ENCODE data around the gene FIZ1.

The FIZ1 gene

GRCh38 chr19:55592391-55593090 is 6.8 kb downstream of the FIZ1 start:
- no peak for TF ChIP-seq CTCF (IDR thresholded peaks at IDR 0.05; ENCODE audit: insufficient read depth, low read length, poor library complexity, severe bottlenecking)
- no peak overlapping the region for H3K4me3 ChIP-seq (replicated peaks; ENCODE audit: low read depth, low read length)
- DNase-seq (ENCODE audit: extremely low read depth, insufficient read length), result no peak
- H3K27me3 ChIP-seq (replicated peaks; ENCODE audit: control insufficient read depth, insufficient read depth, low read length), result no peaks in the 10 kb centered on the region
- H3K36me3 ChIP-seq (ENCODE audit: control insufficient read depth, insufficient read depth, low read length), result peaks cover 14% of the 10 kb centered on the region

- Histone ChIP-seq H3K36me3 (ENCODE audit: control insufficient read depth, insufficient read depth, low read length) (peaks cover 11% of the 10 kb centered on the region), H3K4me3 (replicated peaks; ENCODE audit: low read depth, low read length) (no peak overlapping the region), H3K27me3 (replicated peaks; ENCODE audit: control insufficient read depth, insufficient read depth, low read length) (no peaks in the 10 kb centered on the region)
- no peak for TF ChIP-seq CTCF (IDR thresholded peaks at IDR 0.05; ENCODE audit: insufficient read depth, low read length, poor library complexity, severe bottlenecking)
- no peak for DNase-seq (ENCODE audit: extremely low read depth, insufficient read length)
These were observed 7.8 kb downstream of the FIZ1 start for GRCh38 chr19:55591555-55591954.

- no peak for DNase-seq (ENCODE audit: extremely low read depth, insufficient read length)
- no peaks in the 10 kb centered on the region for H3K27me3 ChIP-seq (replicated peaks; ENCODE audit: control insufficient read depth, insufficient read depth, low read length)
- no peak overlapping the region for H3K4me3 ChIP-seq (replicated peaks; ENCODE audit: low read depth, low read length)
- TF ChIP-seq CTCF (IDR thresholded peaks at IDR 0.05; ENCODE audit: insufficient read depth, low read length, poor library complexity, severe bottlenecking), result no peak
- peaks cover 7% of the 10 kb centered on the region for H3K36me3 ChIP-seq (ENCODE audit: control insufficient read depth, insufficient read depth, low read length)
These were observed 8.7 kb downstream of the FIZ1 start for GRCh38 chr19:55590617-55591016.

- Histone ChIP-seq H3K4me3 (replicated peaks; ENCODE audit: low read depth, low read length) (no peak overlapping the region), H3K27me3 (replicated peaks; ENCODE audit: control insufficient read depth, insufficient read depth, low read length) (no peaks in the 10 kb centered on the region), H3K36me3 (ENCODE audit: control insufficient read depth, insufficient read depth, low read length) (peaks cover 7% of the 10 kb centered on the region)
- DNase-seq (ENCODE audit: extremely low read depth, insufficient read length), result no peak
- TF ChIP-seq CTCF (IDR thresholded peaks at IDR 0.05; ENCODE audit: insufficient read depth, low read length, poor library complexity, severe bottlenecking), result no peak
These were observed 9.2 kb downstream of the FIZ1 start for GRCh38 chr19:55590109-55590508.

- TF ChIP-seq CTCF (IDR thresholded peaks at IDR 0.05; ENCODE audit: insufficient read depth, low read length, poor library complexity, severe bottlenecking), result no peak
- Histone ChIP-seq H3K4me3 (replicated peaks; ENCODE audit: low read depth, low read length) (no peak overlapping the region), H3K36me3 (ENCODE audit: control insufficient read depth, insufficient read depth, low read length) (peaks cover 5% of the 10 kb centered on the region), H3K27me3 (replicated peaks; ENCODE audit: control insufficient read depth, insufficient read depth, low read length) (no peaks in the 10 kb centered on the region; the same call in 1 of the 2 replicates)
- no peak for DNase-seq (ENCODE audit: extremely low read depth, insufficient read length)
These were observed 10.6 kb downstream of the FIZ1 start for GRCh38 chr19:55588738-55589137.

Data from GM06990 (cell line).